Body of pancreas (tissue), 4 donors: ENCODE results near the gene ENOSF1. TPM values are rescaled to one million over a fixed set of nuclear protein-coding genes. Genes with fewer than 3 reads are reported as not detected.

Experiments used
- ATAC-seq: fragments of 150-250 bp; one replicate; pipeline ENCODE4 v1.9.1; 2016
- DNase-seq, 4 donors: peaks; one replicate each; pipeline ENCODE4 v3.0.0-alpha.2; 2019
- H3K27ac ChIP-seq, 4 donors: fragments of 200-600 bp; sonication (generic); 1 replicate in 3 of 4; 2 replicates in 1 of 4; pipeline versions ENCODE4 v1.5.1 to v1.6.1; 2016 to 2019; ENCODE audit warnings: mild to moderate bottlenecking in 1 of 4, mixed read lengths in 1 of 4, moderate library complexity in 1 of 4
- H3K27me3 ChIP-seq, 2 donors: fragments of 200-600 bp; sonication (generic); one replicate each; pipeline ENCODE4 v1.6.0; 2016; ENCODE audit warnings: mild to moderate bottlenecking in 1 of 2
- H3K36me3 ChIP-seq, 2 donors: fragments of 200-600 bp; sonication (generic); replicated peaks in 1 of 2; 2 replicates each; pipeline ENCODE4 v1.5.1; 2016; ENCODE audit warnings: low read depth in 2 of 2; ENCODE audit not compliant: insufficient read depth in 1 of 2
- H3K4me1 ChIP-seq: fragments of 200-600 bp; sonication (generic); one replicate; pipeline ENCODE4 v1.6.0; 2016
- H3K4me3 ChIP-seq, 2 donors: fragments of 200-600 bp; sonication (generic); 1 replicate in 1 of 2; 2 replicates in 1 of 2; pipeline ENCODE4 v1.5.1; 2016 to 2019
- H3K9me3 ChIP-seq, 3 donors: fragments of 200-600 bp; sonication (generic); 1 replicate in 2 of 3; 2 replicates in 1 of 3; pipeline ENCODE4 v1.5.1; 2016
- CTCF ChIP-seq, 7 experiments: fragments of 450-650 bp in 4 of 7; fragments of 200-600 bp in 3 of 7; sonication (generic) in 3 of 7; IDR thresholded peaks; one replicate each; pipeline ENCODE4 v1.5.1; 2016 to 2019; ENCODE audit warnings: antibody characterized with exemption in 7 of 7
- POLR2A ChIP-seq, 3 donors: fragments of 450-650 bp; IDR thresholded peaks; one replicate each; pipeline ENCODE4 v1.6.1; 2016; ENCODE audit warnings: antibody characterized with exemption in 3 of 3, mild to moderate bottlenecking in 2 of 3
- WGBS, 2 donors: methylation state at CpG; one replicate each; pipeline ENCODE4 v1.1.5; 2017; 5-methylcytosine and 5-hydroxymethylcytosine counted together
- intact Hi-C: fragments of 100-400 bp; cut with DNase I; formaldehyde crosslinking; loops from one replicate; pipeline ENCODE4 v1.15.1; 2023
- total RNA-seq, 2 donors: library from RNA; depleted of rRNA; stranded (reverse); fragments of >200 nt; gene quantifications; one replicate each; pipeline ENCODE4 v1.1.0, GENCODE V29; 2016

ENOSF1 gene
- total RNA-seq, 2 donors from 2014 or later, result 59.7 to 62.3 TPM

GRCh38 chr18:744832-745597 lies 32.6 kb upstream of the ENOSF1 start:
- Histone ChIP-seq H3K4me3 (no peak overlapping the region), H3K4me1 (no peaks in the 10 kb centered on the region), H3K9me3 (no peaks in the 10 kb centered on the region), H3K36me3 (peaks cover 0 to 6% of the 10 kb centered on the region in 2 donors), H3K27me3 (no peaks in the 10 kb centered on the region), H3K27ac (no peak overlapping the region)
- ATAC-seq (no peak), DNase-seq (no peak)
- TF ChIP-seq POLR2A (IDR thresholded peaks at IDR 0.05), result no peak
- TF ChIP-seq CTCF (IDR thresholded peaks at IDR 0.05), result no peak
- WGBS, 2 donors, result 87 to 93% methylated on average over 2 of the region's 2 CpGs
- intact Hi-C loops, result loop anchor here (5.0 kb wide), 1 partner anchor 87 kb away; no protein-coding TSS in a partner anchor

DNA sequence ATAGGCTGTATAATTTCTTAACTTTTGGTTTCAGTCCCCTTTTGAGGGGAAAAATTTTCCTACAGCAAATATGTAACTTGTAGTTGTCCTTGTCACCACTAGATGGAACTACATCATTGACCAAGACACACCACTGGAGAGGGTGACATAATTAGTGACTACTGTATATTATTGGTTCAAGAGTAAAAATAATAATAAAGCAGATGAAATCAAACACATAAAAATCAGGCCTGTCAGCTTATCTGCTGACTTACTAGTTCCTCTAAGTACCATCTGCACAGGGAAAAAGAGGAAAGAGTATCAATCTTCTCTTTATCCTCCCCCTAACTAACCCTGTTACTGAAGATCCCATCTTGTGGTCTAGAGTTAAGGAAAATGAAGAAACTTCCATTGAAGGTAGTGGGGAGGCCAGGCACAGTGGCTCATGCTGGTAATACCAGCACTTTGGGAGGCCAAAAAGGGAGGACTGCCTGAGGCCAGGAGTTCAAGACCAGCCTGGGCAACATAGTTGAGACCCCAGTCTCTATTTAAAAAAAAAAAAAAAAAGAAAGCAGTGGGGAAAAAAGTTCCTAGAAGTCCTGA lies 29.6 kb upstream of the ENOSF1 start:
- intact Hi-C loops, result loop anchor here (5.0 kb wide), 1 partner anchor 90 kb away; no protein-coding TSS in a partner anchor
- Histone ChIP-seq H3K27ac (no peak overlapping the region), H3K27me3 (no peaks in the 10 kb centered on the region), H3K9me3 (no peaks in the 10 kb centered on the region), H3K4me3 (no peak overlapping the region), H3K36me3 (peaks cover 0 to 8% of the 10 kb centered on the region in 2 donors), H3K4me1 (no peaks in the 10 kb centered on the region)
- peak; percentile 62 for ATAC-seq
- no peak for TF ChIP-seq POLR2A (IDR thresholded peaks at IDR 0.05)
- peak; percentile 30 to 82 (median 78) for TF ChIP-seq CTCF (IDR thresholded peaks at IDR 0.05)
- no peak for DNase-seq

DNA sequence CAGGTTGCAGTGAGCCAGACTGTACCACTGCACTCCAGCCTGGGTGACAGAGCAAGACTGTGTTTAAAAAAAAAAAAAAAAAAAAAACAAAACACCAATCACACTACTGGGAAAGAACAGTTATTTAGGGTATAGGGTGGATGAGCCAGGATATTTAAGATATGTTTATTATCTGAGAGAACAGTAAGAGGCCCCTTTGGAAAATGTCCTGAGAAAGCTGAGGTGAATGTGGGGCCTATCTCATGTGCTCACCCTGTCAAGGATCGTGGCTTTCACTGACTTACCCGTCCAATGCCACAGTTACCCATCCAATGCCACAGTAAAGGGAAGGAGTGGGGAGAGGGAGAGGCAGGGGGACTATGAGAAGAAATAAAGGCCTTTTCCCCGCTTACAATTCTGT lies 19.9 kb upstream of the ENOSF1 start:
- Histone ChIP-seq H3K4me1 (no peaks in the 10 kb centered on the region), H3K9me3 (no peaks in the 10 kb centered on the region), H3K27ac (no peak overlapping the region), H3K36me3 (no peaks in the 10 kb centered on the region), H3K27me3 (no peaks in the 10 kb centered on the region), H3K4me3 (no peak overlapping the region)
- 95 to 96% methylated on average over 3 of the region's 3 CpGs for WGBS, 2 donors
- TF ChIP-seq CTCF (IDR thresholded peaks at IDR 0.05), result no peak
- no peak for TF ChIP-seq POLR2A (IDR thresholded peaks at IDR 0.05)
- intact Hi-C loops, result no loop called here
- DNase-seq (no peak), ATAC-seq (no peak)

DNA sequence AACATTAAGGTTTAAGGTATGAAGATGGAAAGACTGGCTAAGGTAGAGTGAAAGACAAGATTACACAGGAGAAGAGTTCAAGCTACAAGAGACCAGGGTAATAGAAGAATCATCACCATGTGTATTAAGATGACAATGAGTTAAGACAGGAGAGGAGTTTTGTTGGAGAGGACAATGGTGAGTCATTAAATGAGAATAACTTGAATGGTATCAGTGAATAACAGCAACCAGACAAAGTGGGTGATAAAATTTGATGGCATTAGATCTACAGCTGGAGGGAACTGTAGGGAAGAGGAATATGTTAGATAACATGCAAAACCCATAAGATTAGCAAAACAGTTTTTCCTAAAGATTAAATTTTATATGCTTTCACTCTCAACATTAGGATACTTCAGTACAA lies 18.8 kb upstream of the ENOSF1 start:
- no peak overlapping the region for H3K4me3 ChIP-seq
- no peak for DNase-seq
- ATAC-seq, result no peak
- intact Hi-C loops, result no loop called here
- no peaks in the 10 kb centered on the region for H3K36me3 ChIP-seq
- TF ChIP-seq POLR2A (IDR thresholded peaks at IDR 0.05) (no peak), CTCF (IDR thresholded peaks at IDR 0.05) (no peak)
- no peaks in the 10 kb centered on the region for H3K9me3 ChIP-seq
- H3K27ac ChIP-seq, result no peak overlapping the region
- H3K27me3 ChIP-seq, result no peaks in the 10 kb centered on the region
- H3K4me1 ChIP-seq, result no peaks in the 10 kb centered on the region

DNA sequence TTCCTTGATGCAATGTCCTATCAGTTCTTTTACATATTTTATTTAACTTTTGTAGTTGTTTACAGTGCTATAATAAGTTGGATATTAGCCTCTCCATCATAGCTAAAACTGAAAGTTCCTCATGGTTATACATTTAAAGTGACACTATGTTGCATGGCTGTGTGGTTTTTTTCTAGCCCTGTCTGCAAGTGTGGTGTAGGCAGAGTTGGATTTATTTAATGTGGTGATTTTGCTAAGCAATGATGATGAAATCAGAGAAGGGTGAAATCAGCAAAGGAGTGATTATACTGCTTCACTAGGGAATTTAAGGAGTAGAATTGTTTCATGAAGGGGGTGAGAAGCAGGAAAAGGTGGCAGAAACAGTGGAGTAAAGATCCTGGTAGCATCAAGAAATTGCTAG lies 18.3 kb upstream of the ENOSF1 start:
- H3K4me1 ChIP-seq, result no peaks in the 10 kb centered on the region
- H3K36me3 ChIP-seq, result no peaks in the 10 kb centered on the region
- TF ChIP-seq CTCF (IDR thresholded peaks at IDR 0.05) (no peak), POLR2A (IDR thresholded peaks at IDR 0.05) (no peak)

More for the DNA sequence above, 18.3 kb upstream of the ENOSF1 start:
- intact Hi-C loops, result no loop called here
- no peaks in the 10 kb centered on the region for H3K27me3 ChIP-seq
- DNase-seq, result no peak
- no peak overlapping the region for H3K27ac ChIP-seq
- H3K4me3 ChIP-seq, result no peak overlapping the region
- ATAC-seq, result no peak
- H3K9me3 ChIP-seq, result no peaks in the 10 kb centered on the region
